Caco-2 (cell line): ENCODE results near the gene IFNA6. TPM values are rescaled to one million over a fixed set of nuclear protein-coding genes. Genes with fewer than 3 reads are reported as not detected.
"Not testable (repeated sequence)": the region's sequence is repeated elsewhere in the genome, so short reads cannot be mapped to it uniquely, and the experiment has no call there.

Source experiments
- BruUV-seq: library from RNA; stranded (reverse); fragments of 400-500 nt; replicated peaks from 2 replicates; lab custom pipeline; 2021; lab: Mats Ljungman, UMichigan
- CTCF ChIA-PET: fragments of 300-600 bp; sonication (Branson Sonifier 250); formaldehyde crosslinking; loops from one replicate; lab custom pipeline; 2022; ENCODE audit warnings: antibody characterized with exemption; lab: Charles Lee
- POLR2A ChIA-PET: fragments of 300-600 bp; sonication (Branson Sonifier 250); formaldehyde crosslinking; loops from one replicate; lab custom pipeline; 2022; ENCODE audit warnings: antibody characterized with exemption; lab: Charles Lee
- DNase-seq, 2 experiments: peaks; one replicate each; pipeline versions ENCODE4 v3.0.0 to v3.0.0-alpha.2; 2020 to 2022
- H3K27me3 ChIP-seq: replicated peaks from 2 replicates; pipeline ENCODE4 v1.6.0; 2011; ENCODE audit warnings: low read length; ENCODE audit not compliant: control insufficient read depth, insufficient read depth
- H3K36me3 ChIP-seq: 2 replicates; pipeline ENCODE4 v1.5.1; 2011; ENCODE audit warnings: low read length; ENCODE audit not compliant: control insufficient read depth, insufficient read depth
- H3K4me1 ChIP-seq: fragments of 250-450 bp; sonication (Bioruptor Pico); 2 replicates; pipeline ENCODE4 v1.5.1; 2020; ENCODE audit warnings: mild to moderate bottlenecking
- H3K4me3 ChIP-seq: 2 replicates; pipeline ENCODE4 v1.5.1; 2011; ENCODE audit warnings: low read depth, mild to moderate bottlenecking, control low read depth, low read length
- H3K9me3 ChIP-seq: fragments of 250-450 bp; sonication (Bioruptor Pico); 2 replicates; pipeline ENCODE4 v1.5.1; 2020; ENCODE audit warnings: mild to moderate bottlenecking, moderate library complexity
- H3K27ac Mint-ChIP-seq: one replicate; pipeline ENCODE4 v1.8.0; 2022; ENCODE audit warnings: mixed read lengths; ENCODE audit not compliant: unreplicated experiment
- H3K27me3 Mint-ChIP-seq: one replicate; pipeline ENCODE4 v1.8.0; 2022; ENCODE audit warnings: mixed read lengths; ENCODE audit not compliant: insufficient read depth, unreplicated experiment
- H3K36me3 Mint-ChIP-seq: one replicate; pipeline ENCODE4 v1.8.0; 2022; ENCODE audit warnings: mild to moderate bottlenecking, mixed read lengths; ENCODE audit not compliant: insufficient read depth, unreplicated experiment
- H3K4me1 Mint-ChIP-seq: one replicate; pipeline ENCODE4 v1.8.0; 2022; ENCODE audit warnings: low read depth, mixed read lengths; ENCODE audit not compliant: unreplicated experiment
- H3K4me3 Mint-ChIP-seq: one replicate; pipeline ENCODE4 v1.8.0; 2022; ENCODE audit warnings: mild to moderate bottlenecking, moderate library complexity, mixed read lengths; ENCODE audit not compliant: unreplicated experiment
- H3K9me3 Mint-ChIP-seq: one replicate; pipeline ENCODE4 v1.8.0; 2022; ENCODE audit warnings: mixed read lengths; ENCODE audit not compliant: unreplicated experiment
- CTCF ChIP-seq, 2 experiments: fragments of 200-600 bp in 1 of 2; IDR thresholded peaks; 1 replicate in 1 of 2; 2 replicates in 1 of 2; pipeline versions ENCODE4 v1.5.1 to v1.8.0; 2011 to 2022; ENCODE audit warnings: antibody characterized with exemption in 1 of 2, control low read depth in 1 of 2, inconsistent platforms in 1 of 2, low read depth in 1 of 2, low read length in 1 of 2, mild to moderate bottlenecking in 1 of 2, moderate library complexity in 1 of 2; ENCODE audit not compliant: insufficient read depth in 1 of 2, severe bottlenecking in 1 of 2, unreplicated experiment in 1 of 2
- intact Hi-C: fragments of 100-400 bp; cut with micrococcal nuclease; formaldehyde crosslinking; loops from one replicate; pipeline ENCODE4 v1.10.0; 2022; ENCODE audit not compliant: unreplicated experiment
- total RNA-seq: library from RNA; stranded (reverse); gene quantifications from 2 replicates; pipeline ENCODE4 v1.2.3, GENCODE V29; 2022

Gene IFNA6
- total RNA-seq, 1 experiment from 2014 or later: not detected

GRCh38 chr9:21383627-21384026 lies 32.9 kb upstream of the IFNA6 start:
- Mint-ChIP-seq H3K4me3 (no peak overlapping the region), H3K4me1 (no peaks in the 10 kb centered on the region), H3K27ac (no peak overlapping the region), H3K9me3 (no peaks in the 10 kb centered on the region), H3K27me3 (peaks cover 17% of the 10 kb centered on the region), H3K36me3 (no peaks in the 10 kb centered on the region)
- Histone ChIP-seq H3K4me1 (no peaks in the 10 kb centered on the region), H3K27me3 (no peaks in the 10 kb centered on the region), H3K4me3 (no peak overlapping the region), H3K9me3 (no peaks in the 10 kb centered on the region), H3K36me3 (no peaks in the 10 kb centered on the region)
- intact Hi-C loops: no loop called here
- no TSS peak for BruUV-seq
- DNase-seq: no peak
- CTCF ChIA-PET: no interaction called here
- TF ChIP-seq CTCF (IDR thresholded peaks at IDR 0.05; ENCODE audit: insufficient read depth in 1 of 2, low read depth in 1 of 2, low read length in 1 of 2, severe bottlenecking in 1 of 2, unreplicated experiment in 1 of 2): no peak
- POLR2A ChIA-PET: no interaction called here

- H3K27ac Mint-ChIP-seq: no peak overlapping the region
- CTCF ChIA-PET: no interaction called here
- no peaks in the 10 kb centered on the region for H3K9me3 ChIP-seq
- DNase-seq: peak in 1 of 2 experiments; percentile 20
- BruUV-seq: no TSS peak
- no peak for TF ChIP-seq CTCF (IDR thresholded peaks at IDR 0.05; ENCODE audit: insufficient read depth in 1 of 2, low read depth in 1 of 2, low read length in 1 of 2, severe bottlenecking in 1 of 2, unreplicated experiment in 1 of 2)
- H3K9me3 Mint-ChIP-seq: no peaks in the 10 kb centered on the region
- POLR2A ChIA-PET: no interaction called here
- peaks cover 11% of the 10 kb centered on the region for H3K27me3 Mint-ChIP-seq
- H3K4me3 ChIP-seq: no peak overlapping the region
- no peaks in the 10 kb centered on the region for H3K36me3 Mint-ChIP-seq
- no peaks in the 10 kb centered on the region for H3K4me1 ChIP-seq
- H3K4me1 Mint-ChIP-seq: no peaks in the 10 kb centered on the region
- H3K27me3 ChIP-seq: no peaks in the 10 kb centered on the region
- no peaks in the 10 kb centered on the region for H3K36me3 ChIP-seq
- H3K4me3 Mint-ChIP-seq: no peak overlapping the region
- intact Hi-C loops: no loop called here
Measured at GRCh38 chr9:21381448-21382339, 31.0 kb upstream of the IFNA6 start.

- BruUV-seq, H3K4me1 ChIP-seq, H3K36me3 ChIP-seq, POLR2A ChIA-PET, H3K9me3 ChIP-seq, H3K4me3 Mint-ChIP-seq, H3K36me3 Mint-ChIP-seq, H3K27me3 ChIP-seq, H3K9me3 Mint-ChIP-seq, CTCF ChIA-PET, DNase-seq, H3K4me3 ChIP-seq, H3K27me3 Mint-ChIP-seq, H3K27ac Mint-ChIP-seq, intact Hi-C loops, H3K4me1 Mint-ChIP-seq: not testable (repeated sequence)
Measured at GRCh38 chr9:21371467-21371866, 20.8 kb upstream of the IFNA6 start.
